GM12875 (cell line): ENCODE measurements around the gene PTPRG.

Source experiments
- H3K4me3 ChIP-seq: one replicate; pipeline ENCODE4 v1.5.1; 2011; ENCODE audit warnings: low read depth, low read length, control low read depth
- CTCF ChIP-seq: IDR thresholded peaks from 2 replicates; pipeline ENCODE4 v1.5.1; 2011; ENCODE audit warnings: low read depth, mild to moderate bottlenecking, control low read depth, inconsistent platforms, low read length, moderate library complexity, borderline replicate concordance; ENCODE audit not compliant: insufficient read depth

PTPRG gene

GRCh38 chr3:61683549-61684236 lies 122.3 kb downstream of the PTPRG start:
- H3K4me3 ChIP-seq: no peak overlapping the region
- no peak for TF ChIP-seq CTCF

GRCh38 chr3:61684386-61684785 lies 123.0 kb downstream of the PTPRG start:
- no peak overlapping the region for H3K4me3 ChIP-seq
- TF ChIP-seq CTCF: no peak

DNA sequence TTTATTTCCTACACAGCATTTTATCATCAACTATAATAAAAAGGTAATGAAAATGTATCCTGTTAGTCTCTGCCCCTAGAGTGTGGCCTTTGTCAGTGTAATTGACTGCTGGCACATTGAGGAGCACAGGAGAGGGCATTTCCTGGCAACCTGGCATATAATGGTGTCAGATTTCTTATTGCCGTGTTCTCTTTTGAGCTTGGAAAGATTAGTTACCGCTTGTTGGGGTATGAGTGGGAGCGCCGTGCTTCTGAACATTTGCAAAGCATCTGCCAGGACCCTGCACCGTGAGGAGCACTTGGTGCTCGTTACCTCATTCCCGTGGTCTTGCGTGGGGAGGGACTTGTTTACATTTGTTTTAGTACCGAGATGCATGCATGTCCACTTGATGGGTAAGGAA lies 124.4 kb downstream of the PTPRG start:
- no peak overlapping the region for H3K4me3 ChIP-seq
- no peak for TF ChIP-seq CTCF

GRCh38 chr3:61686228-61686648 lies 124.9 kb downstream of the PTPRG start:
- TF ChIP-seq CTCF: no peak
- no peak overlapping the region for H3K4me3 ChIP-seq

GRCh38 chr3:61687206-61687605 lies 125.8 kb downstream of the PTPRG start:
- H3K4me3 ChIP-seq: no peak overlapping the region
- no peak for TF ChIP-seq CTCF

GRCh38 chr3:61687663-61688306 lies 126.4 kb downstream of the PTPRG start:
- no peak for TF ChIP-seq CTCF
- no peak overlapping the region for H3K4me3 ChIP-seq
